Measurements from ENCODE around the gene DACH1.

DACH1 gene

GRCh38 chr13:71464686-71465085 lies 402.3 kb downstream of the DACH1 start:
- Histone ChIP-seq H3K27me3 (ENCODE audit: control insufficient read depth in 2 of 2, insufficient read depth in 2 of 2, low read length in 2 of 2) (no peaks in the 10 kb centered on the region), H3K9me3 (ENCODE audit: control insufficient read depth in 2 of 2, low read length in 2 of 2) (no peaks in the 10 kb centered on the region), H3K9ac (ENCODE audit: low read depth in 1 of 2, low read length in 2 of 2) (no peak overlapping the region), H3K27ac (ENCODE audit: low read depth in 2 of 2, low read length in 2 of 2) (no peak overlapping the region), H3K4me1 (ENCODE audit: control insufficient read depth in 2 of 2, insufficient read depth in 2 of 2, low read length in 2 of 2) (no peaks in the 10 kb centered on the region), H3K36me3 (ENCODE audit: control insufficient read depth in 2 of 2, insufficient read depth in 2 of 2, low read length in 2 of 2) (no peaks in the 10 kb centered on the region), H3K4me3 (ENCODE audit: low read length in 2 of 2) (no peak overlapping the region)

DNA sequence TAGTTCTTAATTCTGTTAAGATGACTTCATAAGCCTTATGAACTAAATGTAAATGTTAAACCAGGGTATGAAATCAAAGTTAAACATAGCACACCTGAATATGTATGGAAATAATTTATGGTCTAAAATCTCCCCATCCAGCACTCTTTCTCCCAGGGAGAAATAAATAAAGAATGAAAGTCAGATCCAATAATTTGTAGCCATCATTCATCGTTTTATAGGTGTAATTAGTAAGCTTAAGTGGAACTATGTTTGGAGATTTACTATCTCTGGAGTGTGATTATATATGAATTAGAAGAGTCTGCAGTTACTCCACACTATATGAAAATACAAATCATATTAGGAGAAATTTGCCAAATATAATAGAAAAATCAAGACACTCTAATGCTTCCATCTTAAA lies 405.1 kb downstream of the DACH1 start:
- no peaks in the 10 kb centered on the region for H3K4me1 ChIP-seq (ENCODE audit: control insufficient read depth in 2 of 2, insufficient read depth in 2 of 2, low read length in 2 of 2)
- H3K36me3 ChIP-seq (ENCODE audit: control insufficient read depth in 2 of 2, insufficient read depth in 2 of 2, low read length in 2 of 2) = no peaks in the 10 kb centered on the region
- no peak overlapping the region for H3K27ac ChIP-seq (ENCODE audit: low read depth in 2 of 2, low read length in 2 of 2)
- no peaks in the 10 kb centered on the region for H3K9me3 ChIP-seq (ENCODE audit: control insufficient read depth in 2 of 2, low read length in 2 of 2)
- H3K9ac ChIP-seq (ENCODE audit: low read depth in 1 of 2, low read length in 2 of 2) = no peak overlapping the region
- H3K4me3 ChIP-seq (ENCODE audit: low read length in 2 of 2) = no peak overlapping the region
- no peaks in the 10 kb centered on the region for H3K27me3 ChIP-seq (ENCODE audit: control insufficient read depth in 2 of 2, insufficient read depth in 2 of 2, low read length in 2 of 2)

- H3K27me3 ChIP-seq (ENCODE audit: control insufficient read depth in 2 of 2, insufficient read depth in 2 of 2, low read length in 2 of 2) = no peaks in the 10 kb centered on the region
- no peak overlapping the region for H3K9ac ChIP-seq (ENCODE audit: low read depth in 1 of 2, low read length in 2 of 2)
- H3K9me3 ChIP-seq (ENCODE audit: control insufficient read depth in 2 of 2, low read length in 2 of 2) = no peaks in the 10 kb centered on the region
- H3K4me3 ChIP-seq (ENCODE audit: low read length in 2 of 2) = no peak overlapping the region
- no peak overlapping the region for H3K27ac ChIP-seq (ENCODE audit: low read depth in 2 of 2, low read length in 2 of 2)
- H3K36me3 ChIP-seq (ENCODE audit: control insufficient read depth in 2 of 2, insufficient read depth in 2 of 2, low read length in 2 of 2) = no peaks in the 10 kb centered on the region
- H3K4me1 ChIP-seq (ENCODE audit: control insufficient read depth in 2 of 2, insufficient read depth in 2 of 2, low read length in 2 of 2) = no peaks in the 10 kb centered on the region
Measured at GRCh38 chr13:71460211-71460610, 406.8 kb downstream of the DACH1 start.

- Histone ChIP-seq H3K9me3 (ENCODE audit: control insufficient read depth in 2 of 2, low read length in 2 of 2) (no peaks in the 10 kb centered on the region), H3K36me3 (ENCODE audit: control insufficient read depth in 2 of 2, insufficient read depth in 2 of 2, low read length in 2 of 2) (no peaks in the 10 kb centered on the region), H3K27ac (ENCODE audit: low read depth in 2 of 2, low read length in 2 of 2) (no peak overlapping the region), H3K4me3 (ENCODE audit: low read length in 2 of 2) (no peak overlapping the region), H3K27me3 (ENCODE audit: control insufficient read depth in 2 of 2, insufficient read depth in 2 of 2, low read length in 2 of 2) (no peaks in the 10 kb centered on the region), H3K4me1 (ENCODE audit: control insufficient read depth in 2 of 2, insufficient read depth in 2 of 2, low read length in 2 of 2) (no peaks in the 10 kb centered on the region), H3K9ac (ENCODE audit: low read depth in 1 of 2, low read length in 2 of 2) (no peak overlapping the region)
Measured at GRCh38 chr13:71459708-71460107, 407.3 kb downstream of the DACH1 start.

- no peaks in the 10 kb centered on the region for H3K27me3 ChIP-seq (ENCODE audit: control insufficient read depth in 2 of 2, insufficient read depth in 2 of 2, low read length in 2 of 2)
- H3K4me3 ChIP-seq (ENCODE audit: low read length in 2 of 2) = no peak overlapping the region
- no peaks in the 10 kb centered on the region for H3K36me3 ChIP-seq (ENCODE audit: control insufficient read depth in 2 of 2, insufficient read depth in 2 of 2, low read length in 2 of 2)
- no peak overlapping the region for H3K27ac ChIP-seq (ENCODE audit: low read depth in 2 of 2, low read length in 2 of 2)
- no peak overlapping the region for H3K9ac ChIP-seq (ENCODE audit: low read depth in 1 of 2, low read length in 2 of 2)
- H3K9me3 ChIP-seq (ENCODE audit: control insufficient read depth in 2 of 2, low read length in 2 of 2) = no peaks in the 10 kb centered on the region
- H3K4me1 ChIP-seq (ENCODE audit: control insufficient read depth in 2 of 2, insufficient read depth in 2 of 2, low read length in 2 of 2) = no peaks in the 10 kb centered on the region
Measured at GRCh38 chr13:71457645-71458044, 409.4 kb downstream of the DACH1 start.

DNA sequence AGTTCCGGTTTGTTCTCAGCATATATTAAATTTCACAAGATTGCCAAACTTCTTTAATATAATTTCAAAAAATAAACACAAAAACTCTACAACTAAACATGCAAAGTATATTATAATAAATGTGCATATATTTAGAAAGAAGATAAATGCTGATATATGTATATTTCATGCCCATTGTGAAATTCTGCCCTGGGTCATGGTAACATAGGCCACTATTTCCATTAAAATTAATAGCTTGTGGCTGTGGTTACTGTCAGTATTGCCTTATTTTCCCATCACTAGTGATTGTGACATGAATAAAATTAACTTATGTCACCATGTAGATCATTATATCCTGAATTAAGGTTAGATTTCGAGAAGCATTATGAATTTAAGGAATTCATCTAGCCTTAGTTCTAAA lies 410.9 kb downstream of the DACH1 start:
- H3K36me3 ChIP-seq (ENCODE audit: control insufficient read depth in 2 of 2, insufficient read depth in 2 of 2, low read length in 2 of 2) = no peaks in the 10 kb centered on the region
- H3K4me3 ChIP-seq (ENCODE audit: low read length in 2 of 2) = no peak overlapping the region
- no peak overlapping the region for H3K9ac ChIP-seq (ENCODE audit: low read depth in 1 of 2, low read length in 2 of 2)
- no peaks in the 10 kb centered on the region for H3K9me3 ChIP-seq (ENCODE audit: control insufficient read depth in 2 of 2, low read length in 2 of 2)
- no peak overlapping the region for H3K27ac ChIP-seq (ENCODE audit: low read depth in 2 of 2, low read length in 2 of 2)
- no peaks in the 10 kb centered on the region for H3K27me3 ChIP-seq (ENCODE audit: control insufficient read depth in 2 of 2, insufficient read depth in 2 of 2, low read length in 2 of 2)
- no peaks in the 10 kb centered on the region for H3K4me1 ChIP-seq (ENCODE audit: control insufficient read depth in 2 of 2, insufficient read depth in 2 of 2, low read length in 2 of 2)

DNA sequence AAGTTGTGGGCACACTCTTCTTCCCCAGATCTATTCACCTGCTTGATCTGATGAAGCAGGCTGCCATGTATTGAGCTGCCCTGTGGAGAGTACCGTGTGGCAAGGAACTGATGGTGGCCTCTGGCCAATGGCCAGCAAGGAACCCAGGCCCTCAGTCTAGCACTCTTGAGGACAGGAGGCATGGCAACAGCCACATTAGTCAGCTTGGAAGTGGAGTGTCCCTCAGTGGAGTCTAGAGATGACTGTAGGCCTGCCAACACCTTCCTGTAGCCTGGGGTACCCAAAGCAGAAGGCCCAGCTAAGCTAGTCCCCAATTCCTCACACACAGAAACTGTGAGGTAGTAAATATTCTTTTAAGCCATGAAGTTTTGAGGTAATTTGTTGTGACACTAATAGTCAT lies 412.5 kb downstream of the DACH1 start:
- Histone ChIP-seq H3K9ac (ENCODE audit: low read depth in 1 of 2, low read length in 2 of 2) (no peak overlapping the region), H3K36me3 (ENCODE audit: control insufficient read depth in 2 of 2, insufficient read depth in 2 of 2, low read length in 2 of 2) (no peaks in the 10 kb centered on the region), H3K4me3 (ENCODE audit: low read length in 2 of 2) (no peak overlapping the region), H3K27ac (ENCODE audit: low read depth in 2 of 2, low read length in 2 of 2) (no peak overlapping the region), H3K9me3 (ENCODE audit: control insufficient read depth in 2 of 2, low read length in 2 of 2) (no peaks in the 10 kb centered on the region), H3K4me1 (ENCODE audit: control insufficient read depth in 2 of 2, insufficient read depth in 2 of 2, low read length in 2 of 2) (no peaks in the 10 kb centered on the region), H3K27me3 (ENCODE audit: control insufficient read depth in 2 of 2, insufficient read depth in 2 of 2, low read length in 2 of 2) (no peaks in the 10 kb centered on the region)

GRCh38 chr13:71448080-71448630 lies 418.8 kb downstream of the DACH1 start:
- Histone ChIP-seq H3K9me3 (ENCODE audit: control insufficient read depth in 2 of 2, low read length in 2 of 2) (no peaks in the 10 kb centered on the region), H3K4me3 (ENCODE audit: low read length in 2 of 2) (no peak overlapping the region), H3K27me3 (ENCODE audit: control insufficient read depth in 2 of 2, insufficient read depth in 2 of 2, low read length in 2 of 2) (no peaks in the 10 kb centered on the region), H3K4me1 (ENCODE audit: control insufficient read depth in 2 of 2, insufficient read depth in 2 of 2, low read length in 2 of 2) (no peaks in the 10 kb centered on the region), H3K9ac (ENCODE audit: low read depth in 1 of 2, low read length in 2 of 2) (no peak overlapping the region), H3K27ac (ENCODE audit: low read depth in 2 of 2, low read length in 2 of 2) (no peak overlapping the region), H3K36me3 (ENCODE audit: control insufficient read depth in 2 of 2, insufficient read depth in 2 of 2, low read length in 2 of 2) (no peaks in the 10 kb centered on the region)

DNA sequence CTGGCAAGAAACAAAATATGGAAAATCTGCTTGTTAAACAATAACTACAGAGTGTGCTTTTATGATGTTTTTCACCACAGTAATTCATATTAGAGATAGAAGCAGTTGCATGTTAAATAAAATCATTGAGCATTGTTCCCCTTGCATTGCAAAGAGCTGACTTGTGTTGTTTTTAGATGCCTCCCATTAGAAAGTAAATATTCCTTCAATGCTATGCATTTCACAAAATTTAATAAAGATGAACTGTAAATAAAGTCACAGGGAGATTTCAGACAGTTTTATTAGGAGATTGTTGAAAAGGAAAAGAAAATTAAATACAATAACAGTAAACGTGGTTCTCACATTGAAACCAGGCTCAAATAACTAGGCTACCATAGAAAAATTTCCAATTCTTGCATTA lies 429.3 kb downstream of the DACH1 start:
- no peaks in the 10 kb centered on the region for H3K4me1 ChIP-seq (ENCODE audit: control insufficient read depth in 2 of 2, insufficient read depth in 2 of 2, low read length in 2 of 2)
- no peaks in the 10 kb centered on the region for H3K9me3 ChIP-seq (ENCODE audit: control insufficient read depth in 2 of 2, low read length in 2 of 2)

DNA sequence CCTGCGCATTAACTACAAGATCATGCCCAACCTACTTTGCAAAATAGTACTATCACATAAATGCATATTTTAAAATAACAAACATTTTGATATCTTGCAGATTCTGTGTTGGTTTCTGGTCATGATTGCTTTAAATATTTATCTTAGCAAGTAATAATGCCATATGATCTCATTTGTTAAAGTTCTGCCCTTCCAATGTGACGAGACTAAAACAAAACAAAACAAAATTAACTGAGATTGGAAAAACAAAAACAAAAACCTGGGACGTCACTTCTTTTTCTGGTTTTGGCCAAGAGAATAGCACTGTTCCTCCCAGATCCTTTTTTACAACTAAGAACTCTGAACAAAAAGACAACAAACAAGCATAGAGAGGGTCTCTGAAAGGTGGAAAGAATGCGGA lies 436.3 kb downstream of the DACH1 start:
- Histone ChIP-seq H3K27me3 (ENCODE audit: control insufficient read depth in 2 of 2, insufficient read depth in 2 of 2, low read length in 2 of 2) (no peaks in the 10 kb centered on the region), H3K27ac (ENCODE audit: low read depth in 2 of 2, low read length in 2 of 2) (no peak overlapping the region), H3K4me3 (ENCODE audit: low read length in 2 of 2) (no peak overlapping the region), H3K36me3 (ENCODE audit: control insufficient read depth in 2 of 2, insufficient read depth in 2 of 2, low read length in 2 of 2) (no peaks in the 10 kb centered on the region), H3K9me3 (ENCODE audit: control insufficient read depth in 2 of 2, low read length in 2 of 2) (no peaks in the 10 kb centered on the region), H3K9ac (ENCODE audit: low read depth in 1 of 2, low read length in 2 of 2) (no peak overlapping the region), H3K4me1 (ENCODE audit: control insufficient read depth in 2 of 2, insufficient read depth in 2 of 2, low read length in 2 of 2) (no peaks in the 10 kb centered on the region)

More for the DNA sequence above, 429.3 kb downstream of the DACH1 start:
- H3K4me3 ChIP-seq (ENCODE audit: low read length in 2 of 2) = no peak overlapping the region
- no peaks in the 10 kb centered on the region for H3K27me3 ChIP-seq (ENCODE audit: control insufficient read depth in 2 of 2, insufficient read depth in 2 of 2, low read length in 2 of 2)
- no peak overlapping the region for H3K27ac ChIP-seq (ENCODE audit: low read depth in 2 of 2, low read length in 2 of 2)
- H3K9ac ChIP-seq (ENCODE audit: low read depth in 1 of 2, low read length in 2 of 2) = no peak overlapping the region
- no peaks in the 10 kb centered on the region for H3K36me3 ChIP-seq (ENCODE audit: control insufficient read depth in 2 of 2, insufficient read depth in 2 of 2, low read length in 2 of 2)

DNA sequence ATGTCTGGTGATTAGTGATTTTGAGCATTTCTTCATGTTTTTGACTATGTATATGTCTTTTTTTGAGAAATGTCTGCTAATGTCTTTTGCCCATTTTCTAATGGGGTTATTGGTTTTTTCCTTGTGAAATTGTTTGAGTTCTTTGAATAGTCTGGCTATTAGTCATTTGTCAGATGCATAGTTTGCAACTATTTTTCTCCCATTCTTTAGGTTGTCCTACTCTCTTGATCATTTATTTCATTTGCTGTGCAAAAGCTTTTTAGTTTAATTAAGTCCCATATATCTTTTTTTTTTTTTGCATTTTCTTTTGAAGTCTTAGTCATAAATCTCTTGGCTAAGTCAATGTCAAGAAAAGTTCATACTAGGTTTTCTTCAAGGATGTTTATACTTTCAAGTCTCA lies 449.8 kb downstream of the DACH1 start:
- no peaks in the 10 kb centered on the region for H3K9me3 ChIP-seq (ENCODE audit: control insufficient read depth in 2 of 2, low read length in 2 of 2)

More for the DNA sequence above, 449.8 kb downstream of the DACH1 start:
- H3K27me3 ChIP-seq (ENCODE audit: control insufficient read depth in 2 of 2, insufficient read depth in 2 of 2, low read length in 2 of 2) = no peaks in the 10 kb centered on the region
- no peak overlapping the region for H3K9ac ChIP-seq (ENCODE audit: low read depth in 1 of 2, low read length in 2 of 2)
- H3K4me3 ChIP-seq (ENCODE audit: low read length in 2 of 2) = no peak overlapping the region
- H3K4me1 ChIP-seq (ENCODE audit: control insufficient read depth in 2 of 2, insufficient read depth in 2 of 2, low read length in 2 of 2) = no peaks in the 10 kb centered on the region
- no peaks in the 10 kb centered on the region for H3K36me3 ChIP-seq (ENCODE audit: control insufficient read depth in 2 of 2, insufficient read depth in 2 of 2, low read length in 2 of 2)
- H3K27ac ChIP-seq (ENCODE audit: low read depth in 2 of 2, low read length in 2 of 2) = no peak overlapping the region
